HepG2 (cell line): ENCODE measurements around the gene STIM2. TPM values are rescaled to one million over a fixed set of nuclear protein-coding genes. Genes with fewer than 3 reads are reported as not detected.
A peak's percentile ranks its signal among the peaks of the same experiment; 100 is the strongest.

Source experiments
- ASH2L ChIP-seq: fragments of 300-600, 200-600 bp; sonication (generic); IDR thresholded peaks from 2 replicates; pipeline ENCODE4 v1.7.0; 2017; ENCODE audit warnings: low read depth, mild to moderate bottlenecking, moderate library complexity, mixed read lengths, low read length; ENCODE audit not compliant: insufficient read length
- ISL2 ChIP-seq: sonication (generic); formaldehyde crosslinking; IDR thresholded peaks from 2 replicates; pipeline ENCODE4 v1.5.0; 2020; ENCODE audit warnings: missing genetic modification reagents
- MAZ ChIP-seq, 2 experiments: sonication (generic) in 1 of 2; formaldehyde crosslinking in 1 of 2; IDR thresholded peaks; 2 replicates each; pipeline versions ENCODE4 v1.5.0 to v1.6.1; 2012 to 2020; ENCODE audit warnings: low read depth in 2 of 2, mild to moderate bottlenecking in 2 of 2, borderline replicate concordance in 1 of 2, improper control_type of control experiment in 1 of 2, low read length in 1 of 2, missing genetic modification reagents in 1 of 2, moderate library complexity in 1 of 2
- NFKB2 ChIP-seq: sonication (generic); formaldehyde crosslinking; IDR thresholded peaks from 2 replicates; pipeline ENCODE4 v1.4.0; 2020; ENCODE audit warnings: missing genetic modification reagents, borderline replicate concordance
- ONECUT2 ChIP-seq: sonication (generic); formaldehyde crosslinking; IDR thresholded peaks from 2 replicates; pipeline ENCODE4 v1.4.0; 2020; ENCODE audit warnings: missing genetic modification reagents
- TOE1 ChIP-seq: sonication (generic); formaldehyde crosslinking; IDR thresholded peaks from 2 replicates; pipeline ENCODE4 v1.4.0; 2020; ENCODE audit warnings: mild to moderate bottlenecking, missing genetic modification reagents
- WIZ ChIP-seq: sonication (generic); formaldehyde crosslinking; IDR thresholded peaks from 2 replicates; pipeline ENCODE4 v1.5.1; 2020; ENCODE audit warnings: mild to moderate bottlenecking, missing genetic modification reagents
- ZBTB8A ChIP-seq: sonication (generic); formaldehyde crosslinking; IDR thresholded peaks from 2 replicates; pipeline ENCODE4 v1.4.0; 2020; ENCODE audit warnings: mild to moderate bottlenecking, low read depth, missing genetic modification reagents, borderline replicate concordance
- ZNF331 ChIP-seq: sonication (generic); formaldehyde crosslinking; IDR thresholded peaks from 2 replicates; pipeline ENCODE4 v1.4.0; 2020; ENCODE audit warnings: missing genetic modification reagents
- ZNF33A ChIP-seq: sonication (generic); formaldehyde crosslinking; IDR thresholded peaks from 2 replicates; pipeline ENCODE4 v1.5.1; 2020; ENCODE audit warnings: missing genetic modification reagents, mild to moderate bottlenecking, moderate library complexity, borderline replicate concordance
- ZNF383 ChIP-seq: sonication (generic); formaldehyde crosslinking; IDR thresholded peaks from 2 replicates; pipeline ENCODE4 v1.4.0; 2020; ENCODE audit warnings: missing genetic modification reagents, mild to moderate bottlenecking, borderline replicate concordance
- ZNF687 ChIP-seq: sonication (generic); formaldehyde crosslinking; IDR thresholded peaks from 2 replicates; pipeline ENCODE4 v1.5.1; 2020; ENCODE audit warnings: mild to moderate bottlenecking, missing genetic modification reagents, moderate library complexity
- polyA plus RNA-seq, 8 experiments: library from polyadenylated mRNA; depleted of rRNA in 3 of 8; stranded (reverse) in 7 of 8; unstranded in 1 of 8; fragments of >200 nt; fragmentation: Illumina TruSeq in 4 of 8; extraction: Trizol in 4 of 8; gene quantifications; 2 replicates each; pipeline versions ENCODE4 v1.2.1 to v1.2.3, GENCODE V29; 2011 to 2016; ENCODE audit warnings: low read depth in 4 of 8, missing spikeins in 1 of 8, mixed read lengths in 1 of 8; ENCODE audit not compliant: insufficient read depth in 1 of 8
- total RNA-seq, 5 experiments: library from RNA; depleted of rRNA; stranded (reverse); fragments of >200 nt; fragmentation: Illumina TruSeq; extraction: Trizol; gene quantifications; 2 replicates each; pipeline ENCODE4 v1.2.3, GENCODE V29; 2016; ENCODE audit warnings: low read depth in 1 of 5
- TF ChIP-seq, protein P1 (sequence below): sonication (generic); formaldehyde crosslinking; IDR thresholded peaks from 2 replicates; pipeline ENCODE4 v1.4.0; 2020; ENCODE audit warnings: mild to moderate bottlenecking, missing genetic modification reagents
- TF ChIP-seq, protein P2 (sequence below): IDR thresholded peaks from 2 replicates; pipeline ENCODE4 v1.6.1; 2016; ENCODE audit warnings: mild to moderate bottlenecking
- TF ChIP-seq, protein P3 (sequence below), 2 experiments: IDR thresholded peaks; 2 replicates each; pipeline ENCODE4 v1.6.1; 2011 to 2012; ENCODE audit warnings: low read length in 2 of 2, borderline replicate concordance in 1 of 2, low read depth in 1 of 2, mild to moderate bottlenecking in 1 of 2, moderate library complexity in 1 of 2

Gene STIM2
- total and polyA plus RNA-seq, 2 of the 13 experiments (the other 11 are each of a cell fraction or from before 2014, with no cell fraction given), result 19.3 to 19.4 TPM

GRCh38 chr4:26857278-26858034 is 3.2 kb upstream of the STIM2 start (continued):
- 0 out of 2 replicates have a peak, but pooled peaks have one; percentile 32 for TF ChIP-seq ZNF383 (CRISPR knock-in tag)
- TF ChIP-seq ZBTB8A, result peak; percentile 86; the same call in 1 of the 2 replicates
- TF ChIP-seq ONECUT2 (CRISPR knock-in tag), result no peak
- no peak for TF ChIP-seq ZNF33A (CRISPR knock-in tag)
- TF ChIP-seq, protein P1, sequence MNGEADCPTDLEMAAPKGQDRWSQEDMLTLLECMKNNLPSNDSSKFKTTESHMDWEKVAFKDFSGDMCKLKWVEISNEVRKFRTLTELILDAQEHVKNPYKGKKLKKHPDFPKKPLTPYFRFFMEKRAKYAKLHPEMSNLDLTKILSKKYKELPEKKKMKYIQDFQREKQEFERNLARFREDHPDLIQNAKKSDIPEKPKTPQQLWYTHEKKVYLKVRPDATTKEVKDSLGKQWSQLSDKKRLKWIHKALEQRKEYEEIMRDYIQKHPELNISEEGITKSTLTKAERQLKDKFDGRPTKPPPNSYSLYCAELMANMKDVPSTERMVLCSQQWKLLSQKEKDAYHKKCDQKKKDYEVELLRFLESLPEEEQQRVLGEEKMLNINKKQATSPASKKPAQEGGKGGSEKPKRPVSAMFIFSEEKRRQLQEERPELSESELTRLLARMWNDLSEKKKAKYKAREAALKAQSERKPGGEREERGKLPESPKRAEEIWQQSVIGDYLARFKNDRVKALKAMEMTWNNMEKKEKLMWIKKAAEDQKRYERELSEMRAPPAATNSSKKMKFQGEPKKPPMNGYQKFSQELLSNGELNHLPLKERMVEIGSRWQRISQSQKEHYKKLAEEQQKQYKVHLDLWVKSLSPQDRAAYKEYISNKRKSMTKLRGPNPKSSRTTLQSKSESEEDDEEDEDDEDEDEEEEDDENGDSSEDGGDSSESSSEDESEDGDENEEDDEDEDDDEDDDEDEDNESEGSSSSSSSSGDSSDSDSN, result peak; percentile 45; the same call in 1 of the 2 replicates
- TF ChIP-seq ZNF687, result peak; percentile 89
- TF ChIP-seq NFKB2 (CRISPR knock-in tag), result peak; percentile 57; the same call in 1 of the 2 replicates
- peak; percentile 17; the same call in 1 of the 2 replicates for TF ChIP-seq ISL2 (CRISPR knock-in tag)
- TF ChIP-seq, protein P2, sequence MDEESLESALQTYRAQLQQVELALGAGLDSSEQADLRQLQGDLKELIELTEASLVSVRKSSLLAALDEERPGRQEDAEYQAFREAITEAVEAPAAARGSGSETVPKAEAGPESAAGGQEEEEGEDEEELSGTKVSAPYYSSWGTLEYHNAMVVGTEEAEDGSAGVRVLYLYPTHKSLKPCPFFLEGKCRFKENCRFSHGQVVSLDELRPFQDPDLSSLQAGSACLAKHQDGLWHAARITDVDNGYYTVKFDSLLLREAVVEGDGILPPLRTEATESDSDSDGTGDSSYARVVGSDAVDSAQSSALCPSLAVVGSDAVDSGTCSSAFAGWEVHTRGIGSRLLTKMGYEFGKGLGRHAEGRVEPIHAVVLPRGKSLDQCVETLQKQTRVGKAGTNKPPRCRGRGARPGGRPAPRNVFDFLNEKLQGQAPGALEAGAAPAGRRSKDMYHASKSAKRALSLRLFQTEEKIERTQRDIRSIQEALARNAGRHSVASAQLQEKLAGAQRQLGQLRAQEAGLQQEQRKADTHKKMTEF, result peak; percentile 81
- 0 out of 2 replicates have a peak, but pooled peaks have one; percentile 17 for TF ChIP-seq ZNF331 (CRISPR knock-in tag)
- TF ChIP-seq ASH2L, result peak; percentile 61
- no peak for TF ChIP-seq MAZ (IDR thresholded peaks at IDR 0.05; ENCODE audit: borderline replicate concordance, low read depth, low read length)
- TF ChIP-seq MAZ (CRISPR knock-in tag; IDR thresholded peaks at IDR 0.05; ENCODE audit: low read depth), result peak; percentile 82
- no peak for TF ChIP-seq TOE1
- peak; percentile 41; the same call in 1 of the 2 replicates for TF ChIP-seq WIZ (CRISPR knock-in tag)
- TF ChIP-seq, protein P3, sequence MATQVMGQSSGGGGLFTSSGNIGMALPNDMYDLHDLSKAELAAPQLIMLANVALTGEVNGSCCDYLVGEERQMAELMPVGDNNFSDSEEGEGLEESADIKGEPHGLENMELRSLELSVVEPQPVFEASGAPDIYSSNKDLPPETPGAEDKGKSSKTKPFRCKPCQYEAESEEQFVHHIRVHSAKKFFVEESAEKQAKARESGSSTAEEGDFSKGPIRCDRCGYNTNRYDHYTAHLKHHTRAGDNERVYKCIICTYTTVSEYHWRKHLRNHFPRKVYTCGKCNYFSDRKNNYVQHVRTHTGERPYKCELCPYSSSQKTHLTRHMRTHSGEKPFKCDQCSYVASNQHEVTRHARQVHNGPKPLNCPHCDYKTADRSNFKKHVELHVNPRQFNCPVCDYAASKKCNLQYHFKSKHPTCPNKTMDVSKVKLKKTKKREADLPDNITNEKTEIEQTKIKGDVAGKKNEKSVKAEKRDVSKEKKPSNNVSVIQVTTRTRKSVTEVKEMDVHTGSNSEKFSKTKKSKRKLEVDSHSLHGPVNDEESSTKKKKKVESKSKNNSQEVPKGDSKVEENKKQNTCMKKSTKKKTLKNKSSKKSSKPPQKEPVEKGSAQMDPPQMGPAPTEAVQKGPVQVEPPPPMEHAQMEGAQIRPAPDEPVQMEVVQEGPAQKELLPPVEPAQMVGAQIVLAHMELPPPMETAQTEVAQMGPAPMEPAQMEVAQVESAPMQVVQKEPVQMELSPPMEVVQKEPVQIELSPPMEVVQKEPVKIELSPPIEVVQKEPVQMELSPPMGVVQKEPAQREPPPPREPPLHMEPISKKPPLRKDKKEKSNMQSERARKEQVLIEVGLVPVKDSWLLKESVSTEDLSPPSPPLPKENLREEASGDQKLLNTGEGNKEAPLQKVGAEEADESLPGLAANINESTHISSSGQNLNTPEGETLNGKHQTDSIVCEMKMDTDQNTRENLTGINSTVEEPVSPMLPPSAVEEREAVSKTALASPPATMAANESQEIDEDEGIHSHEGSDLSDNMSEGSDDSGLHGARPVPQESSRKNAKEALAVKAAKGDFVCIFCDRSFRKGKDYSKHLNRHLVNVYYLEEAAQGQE (IDR thresholded peaks at IDR 0.05; ENCODE audit: borderline replicate concordance in 1 of 2, low read depth in 1 of 2, low read length in 2 of 2), result no peak
